GM12878 (cell line): ENCODE measurements around the gene NFATC2.

ENCODE experiments used
- E2F8 ChIP-seq: fragments of 450-650 bp; IDR thresholded peaks from 2 replicates; pipeline ENCODE4 v1.6.1; 2018; ENCODE audit warnings: mild to moderate bottlenecking, low read depth, moderate library complexity; ENCODE audit not compliant: partially characterized antibody
- NFIC ChIP-seq: IDR thresholded peaks from 2 replicates; pipeline ENCODE4 v1.6.1; 2012; ENCODE audit warnings: low read depth, mild to moderate bottlenecking, inconsistent platforms, low read length, moderate library complexity
- NR2C2 ChIP-seq: IDR thresholded peaks from 2 replicates; pipeline ENCODE4 v1.6.1; 2011; ENCODE audit warnings: borderline replicate concordance, low read depth; ENCODE audit not compliant: control insufficient read depth, insufficient read length
- POLR2AphosphoS2 ChIP-seq: IDR thresholded peaks from 2 replicates; pipeline ENCODE4 v1.6.1; 2011; ENCODE audit warnings: low read depth, mild to moderate bottlenecking, low read length, improper control_type of control experiment, moderate library complexity
- SP1 ChIP-seq: IDR thresholded peaks from one replicate; pipeline ENCODE4 v1.6.1; 2011; ENCODE audit warnings: low read depth, low read length
- USF1 ChIP-seq: IDR thresholded peaks from 2 replicates; pipeline ENCODE4 v1.6.1; 2011; ENCODE audit warnings: borderline replicate concordance, low read depth, mild to moderate bottlenecking, moderate library complexity, mixed read lengths, low read length; ENCODE audit not compliant: insufficient read depth; ENCODE audit errors: extremely low read length
- ZNF274 ChIP-seq: IDR thresholded peaks from one replicate; pipeline ENCODE4 v1.8.0; 2011; ENCODE audit not compliant: insufficient read length, insufficient read depth

GRCh38 chr20:51560042-51560441 is 17.5 kb upstream of the NFATC2 start:
- TF ChIP-seq NFIC (no peak), E2F8 (no peak), POLR2AphosphoS2 (no peak), USF1 (no peak), NR2C2 (no peak), SP1 (no peak), ZNF274 (no peak)
